Measurements from ENCODE around the gene CCNL2.
"Not testable (repeated sequence)": the region's sequence is repeated elsewhere in the genome, so short reads cannot be mapped to it uniquely, and the experiment has no call there.

The CCNL2 gene

GRCh38 chr1:1373051-1373814, 25.9 kb downstream of the CCNL2 start:
- no peak for DNase-seq

DNA sequence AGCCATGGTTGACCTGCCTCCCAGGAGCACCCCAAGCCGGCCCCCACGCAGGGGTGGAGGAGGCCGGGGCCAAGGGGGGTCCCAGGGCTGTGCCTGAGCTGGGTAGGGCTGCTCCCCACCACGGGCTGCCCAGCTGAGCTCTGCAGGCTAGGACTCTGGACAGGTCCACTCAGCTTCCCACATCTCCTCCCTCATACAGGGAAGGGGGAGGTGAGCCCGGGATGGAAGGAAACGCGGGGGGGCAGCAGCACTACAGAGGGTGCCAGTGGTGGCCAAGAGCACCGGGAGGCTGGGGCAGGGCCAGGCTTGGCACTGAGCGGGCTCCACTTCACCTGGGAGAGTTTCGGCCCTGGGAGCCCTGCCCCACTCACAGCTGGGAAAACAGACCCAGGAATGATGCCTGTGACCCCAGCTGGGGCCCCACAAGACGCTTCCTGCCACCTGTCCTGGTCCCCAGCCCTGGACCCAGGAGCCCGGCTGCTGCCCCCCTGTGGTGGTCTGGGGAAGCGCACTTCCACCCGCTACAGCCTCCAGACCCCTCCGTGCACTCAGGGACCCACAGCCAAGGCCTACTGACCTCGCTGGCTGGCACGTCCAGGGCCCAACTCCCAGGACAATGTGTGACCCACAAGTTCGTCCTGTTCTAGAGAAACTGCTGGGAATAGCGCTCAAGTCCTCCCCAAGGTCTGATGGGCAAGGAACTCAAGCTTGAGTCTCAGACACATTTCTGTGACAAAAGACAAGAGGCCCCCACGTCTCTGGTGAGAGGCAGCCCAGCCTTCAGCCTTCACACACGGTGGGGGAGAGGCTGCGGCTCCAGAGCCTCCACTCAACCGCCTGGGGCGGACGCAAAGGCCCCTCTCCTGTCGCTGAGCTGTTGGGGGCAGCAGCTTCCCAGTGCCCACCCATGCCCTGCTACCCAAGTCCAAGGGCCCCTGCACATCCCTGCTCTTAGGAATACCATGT, 27.1 kb downstream of the CCNL2 start:
- peak; percentile 40 to 52 for DNase-seq

DNA sequence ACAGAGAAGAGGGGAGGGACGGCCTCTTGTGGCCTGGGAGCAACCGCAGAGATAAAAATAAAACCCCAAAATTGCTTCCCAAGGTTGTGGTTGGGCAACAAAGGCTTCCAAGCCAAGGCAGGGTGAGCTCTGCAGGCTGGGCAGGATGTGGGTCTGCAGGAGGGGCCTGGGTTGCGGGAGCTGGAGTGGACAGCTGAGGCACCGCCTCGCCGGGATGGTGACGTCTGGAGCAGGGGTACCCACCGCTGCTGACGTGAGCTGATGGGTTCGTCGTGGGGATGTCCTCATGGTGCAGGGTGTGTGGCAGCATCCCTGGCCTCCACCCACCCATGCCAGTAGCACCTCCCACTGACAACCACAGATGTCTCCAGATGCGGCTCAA, 27.8 kb downstream of the CCNL2 start:
- DNase-seq = no peak

GRCh38 chr1:1370771-1371300, 28.3 kb downstream of the CCNL2 start:
- no peak for DNase-seq

DNA sequence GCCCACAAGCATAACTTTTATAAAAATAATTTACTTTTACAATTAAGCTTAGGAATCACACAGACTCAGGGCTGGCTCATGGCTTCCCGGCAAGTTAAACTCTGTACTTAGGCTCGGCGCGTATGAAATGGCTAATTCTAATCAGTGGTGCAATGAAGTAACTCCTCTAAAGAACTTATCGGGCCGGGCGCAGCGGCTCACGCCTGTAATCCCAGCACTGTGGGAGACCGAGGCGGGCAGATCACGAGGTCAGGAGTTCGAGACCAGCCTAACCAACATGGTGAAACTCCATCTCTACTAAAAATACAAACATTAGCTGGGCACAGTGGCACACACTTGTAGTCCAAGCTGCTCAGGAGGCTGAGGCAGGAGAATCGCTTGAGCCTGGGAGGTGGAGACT, 29.0 kb downstream of the CCNL2 start:
- DNase-seq = not testable (repeated sequence)

GRCh38 chr1:1367315-1367714, 31.8 kb downstream of the CCNL2 start:
- no peak for DNase-seq

- DNase-seq = no peak
Observed at GRCh38 chr1:1366699-1367066, 32.5 kb downstream of the CCNL2 start.

DNA sequence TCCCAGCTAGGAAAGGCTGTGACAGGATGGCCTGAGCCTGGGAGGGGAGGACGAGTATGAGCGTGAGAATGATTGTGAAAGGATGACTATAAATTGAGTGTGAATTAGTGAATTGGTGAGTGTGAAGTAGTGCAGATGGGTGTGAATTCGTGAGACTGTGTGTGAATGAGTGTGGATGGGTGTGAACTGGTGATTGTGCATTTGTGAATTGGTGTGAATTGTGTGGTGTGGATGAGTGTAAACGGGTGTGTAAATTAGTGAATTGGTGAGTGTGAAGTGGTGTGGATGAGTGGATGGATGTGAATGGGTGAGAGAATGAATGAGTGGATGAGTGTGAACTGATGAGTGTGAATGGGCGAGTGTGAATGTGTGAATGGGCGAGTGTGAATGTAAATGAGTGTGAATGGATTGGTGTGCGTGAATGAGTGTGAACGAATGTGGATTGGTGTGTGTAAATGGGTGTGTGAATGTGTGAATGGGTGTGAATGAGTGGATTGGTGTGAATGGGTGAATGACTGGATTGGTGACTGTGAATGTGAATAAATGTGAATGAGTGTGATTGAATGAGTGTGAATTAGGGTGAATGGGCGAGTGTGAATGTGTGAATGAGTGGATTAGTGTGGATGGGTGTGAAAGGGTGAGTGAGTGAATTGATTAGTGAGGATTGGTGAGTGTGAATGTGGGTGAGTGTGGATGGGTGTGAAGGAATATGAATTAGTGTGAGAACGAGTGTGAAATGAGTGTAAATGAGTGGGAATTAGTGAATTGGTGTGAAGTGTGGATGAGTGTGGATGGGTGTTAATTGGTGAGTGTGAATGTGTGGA, 33.0 kb downstream of the CCNL2 start:
- no peak for DNase-seq

DNA sequence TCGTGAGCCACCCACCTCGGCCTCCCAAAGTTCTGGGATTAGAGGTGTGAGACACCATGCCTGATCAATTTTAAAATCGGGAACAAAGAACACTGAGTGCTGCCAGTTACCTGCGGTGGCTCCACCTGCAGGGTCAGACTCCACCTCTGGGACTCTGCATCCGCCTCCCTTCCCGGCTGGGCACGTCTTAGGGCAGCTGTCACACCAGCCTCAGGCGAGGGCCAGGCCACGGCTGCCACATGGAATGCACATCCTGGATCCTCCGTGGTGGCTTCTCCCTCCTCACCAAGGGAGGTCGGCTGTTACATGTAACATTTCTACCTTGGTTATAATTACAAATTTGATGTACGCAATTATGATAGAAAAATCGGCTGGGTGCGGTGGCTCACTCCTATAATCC, 34.9 kb downstream of the CCNL2 start:
- DNase-seq = no peak

DNA sequence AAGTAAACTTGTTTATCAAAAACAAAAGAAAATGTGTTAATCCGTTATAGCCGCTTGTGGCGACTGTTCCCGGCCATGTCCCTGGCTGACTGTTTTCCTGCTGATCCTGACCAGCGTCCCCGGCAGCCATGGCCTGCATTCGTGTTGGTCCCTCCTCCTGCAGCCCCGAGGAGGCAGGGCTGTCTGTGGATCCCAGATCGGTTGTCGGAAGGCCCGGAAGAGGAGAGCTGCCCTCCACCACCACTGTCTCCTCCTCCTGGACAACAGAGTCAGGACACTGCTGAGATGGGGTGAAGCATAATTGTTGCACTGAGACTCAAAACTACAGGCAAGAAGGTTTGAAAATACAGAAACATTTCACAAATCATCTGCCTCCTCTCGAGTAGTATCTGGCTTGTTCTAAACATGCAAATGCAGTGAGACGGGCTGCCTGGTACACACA, 37.1 kb downstream of the CCNL2 start:
- no peak for DNase-seq

DNA sequence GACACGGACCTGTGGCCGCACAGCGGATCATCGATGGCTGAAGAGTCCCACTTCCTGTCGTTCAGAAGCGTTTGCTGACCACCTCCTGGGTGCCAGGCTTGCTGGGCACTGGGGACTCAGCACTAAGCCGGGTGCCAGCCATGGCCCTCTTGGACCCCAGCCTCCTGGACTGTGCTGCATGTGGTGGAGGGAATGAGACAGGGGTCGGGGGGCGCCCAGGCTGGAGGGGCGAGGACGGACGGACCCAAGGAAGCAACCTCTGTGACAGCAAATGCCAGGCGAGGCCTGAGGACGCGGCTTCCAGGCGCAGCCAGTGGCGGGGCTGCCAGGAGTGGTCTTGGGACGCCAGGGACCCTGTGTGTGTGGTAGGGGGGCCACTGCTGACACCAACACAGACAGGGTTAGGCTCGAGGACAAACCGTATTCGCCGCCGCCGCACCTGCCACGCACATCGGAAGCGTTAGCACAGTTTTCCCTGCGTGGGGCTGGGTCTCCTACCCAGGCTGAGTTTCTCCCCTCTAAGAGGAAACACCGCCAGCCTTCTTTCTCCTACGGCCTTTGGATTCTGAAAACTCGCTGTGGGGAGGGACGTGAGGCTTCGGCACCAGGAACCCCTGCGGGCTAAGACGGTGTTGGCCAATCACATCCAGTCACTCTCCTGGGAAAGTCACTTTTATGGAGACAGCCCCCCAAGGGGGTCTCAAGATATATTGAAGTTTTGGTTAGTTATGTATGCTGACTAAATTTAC, 37.7 kb downstream of the CCNL2 start:
- no peak for DNase-seq

DNA sequence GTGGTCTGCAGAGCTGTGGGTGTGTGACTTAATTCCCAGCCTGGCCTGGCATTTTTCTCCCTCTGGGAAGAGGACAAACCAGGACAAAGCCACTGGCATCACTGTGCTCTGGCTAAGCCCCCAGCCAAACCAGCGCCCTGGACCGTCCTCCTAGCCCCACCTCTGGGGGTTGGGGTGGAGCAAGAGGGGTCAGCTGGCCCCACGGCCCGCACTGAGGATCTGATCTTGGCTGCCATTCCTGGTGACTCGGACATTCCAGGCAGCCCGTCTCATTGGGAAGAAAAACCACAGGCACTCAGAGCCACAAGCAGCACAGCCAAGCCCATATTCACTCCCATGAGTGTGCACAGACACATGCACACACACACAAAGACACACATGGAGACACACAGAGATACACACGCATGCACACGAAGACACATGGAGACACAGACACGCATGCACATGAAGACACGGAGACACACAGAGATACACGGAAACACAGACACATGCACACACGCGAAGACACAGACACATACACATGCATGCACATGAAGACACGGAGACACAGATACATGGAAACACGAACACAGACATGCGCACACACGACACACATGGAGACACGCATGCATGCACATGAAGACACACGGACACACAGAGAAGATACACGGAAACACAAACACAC, 38.5 kb downstream of the CCNL2 start:
- DNase-seq = no peak

DNA sequence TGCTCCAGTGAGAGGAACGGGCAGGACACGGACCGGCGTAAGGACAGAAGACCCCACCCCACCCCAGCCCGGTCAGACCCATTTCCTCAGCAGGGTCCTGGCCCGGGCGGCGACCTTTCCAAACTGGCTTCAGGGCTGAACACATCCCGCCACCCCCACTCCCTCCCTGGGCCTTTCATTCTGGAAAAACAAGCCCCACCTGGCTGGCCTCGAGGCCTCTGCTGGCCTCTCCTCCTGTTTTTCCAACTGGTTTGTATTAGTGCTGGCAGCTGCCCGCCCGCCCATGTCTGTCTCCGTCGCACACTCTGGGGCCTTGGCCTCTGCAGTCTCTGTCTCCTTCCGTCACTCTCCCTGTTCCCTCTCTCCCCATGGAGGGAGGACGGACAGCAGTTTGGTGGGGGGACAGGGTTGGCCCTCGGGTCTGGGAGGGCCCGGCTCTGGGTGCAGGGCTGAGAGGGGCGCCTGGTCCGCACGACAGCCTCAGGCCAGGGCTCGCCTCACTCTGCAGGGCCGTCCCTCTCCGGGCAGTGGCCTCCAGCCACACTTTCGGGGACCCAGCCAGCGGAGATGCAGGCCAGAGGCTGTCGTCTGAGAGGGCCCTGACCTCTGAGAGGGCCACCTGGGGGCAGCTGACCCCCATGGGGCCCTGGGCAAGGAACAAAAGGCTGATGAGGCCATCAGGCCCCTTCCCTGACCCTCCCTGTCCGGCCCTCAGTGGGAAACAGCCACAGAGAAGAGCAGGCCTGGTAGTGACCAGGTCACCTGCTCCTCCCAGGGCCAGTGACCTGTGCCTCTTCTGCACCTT, 39.3 kb downstream of the CCNL2 start:
- no peak for DNase-seq

- no peak for DNase-seq
Observed at GRCh38 chr1:1359308-1359663, 39.8 kb downstream of the CCNL2 start.

GRCh38 chr1:1358433-1359271, 40.5 kb downstream of the CCNL2 start, which contains the start of gene MXRA8:
MXRA8 (minus strand) TSS chr1:1358555; CDS start chr1:1358504, 51 bp downstream.
- DNase-seq = no peak

GRCh38 chr1:1357871-1358432, 41.2 kb downstream of the CCNL2 start:
- DNase-seq = no peak

- DNase-seq = no peak
Observed at GRCh38 chr1:1356796-1357401, 42.2 kb downstream of the CCNL2 start.

- no peak for DNase-seq
Observed at GRCh38 chr1:1356166-1356795, 42.9 kb downstream of the CCNL2 start.
